Measurements from ENCODE around the gene MYO1B. TPM values are rescaled to one million over a fixed set of nuclear protein-coding genes. Genes with fewer than 3 reads are reported as not detected.

The MYO1B gene
- total and polyA plus RNA-seq, 7 experiments from 2014 or later, result 0.43 to 14.9 (median 0.54) TPM

Other genes starting within 250 kb of the MYO1B start
- gene STAT1, start 231.2 kb upstream of the MYO1B start, total RNA-seq, result 1,000 to 10,000 TPM in 1 of 5 experiments, 10 to 100 TPM in 4; 74.1 to 1,177 (median 89.6) TPM
- gene STAT1, start 231.2 kb upstream of the MYO1B start, polyA plus RNA-seq, result 100 to 1,000 TPM; 221 to 244 TPM
- 100 to 1,000 TPM; 106 to 132 (median 122) TPM for gene STAT4, start 94.4 kb upstream of the MYO1B start, total RNA-seq
- gene STAT4, start 94.4 kb upstream of the MYO1B start, polyA plus RNA-seq, result 10 to 100 TPM; 52.4 to 78.2 TPM